Lower leg skin (tissue), 3 donors: ENCODE measurements around the gene UPK1B.

Experiments
- POLR2A ChIP-seq, 2 donors: fragments of 450-650 bp; IDR thresholded peaks; one replicate each; pipeline ENCODE4 v1.6.1; 2016 to 2017; ENCODE audit warnings: antibody characterized with exemption in 2 of 2, mild to moderate bottlenecking in 1 of 2, moderate library complexity in 1 of 2
- TF ChIP-seq, protein P1 (sequence below), 3 donors: fragments of 450-650 bp; IDR thresholded peaks; one replicate each; pipeline ENCODE4 v1.5.1; 2016; ENCODE audit warnings: antibody characterized with exemption in 3 of 3, mild to moderate bottlenecking in 3 of 3, moderate library complexity in 2 of 3

DNA sequence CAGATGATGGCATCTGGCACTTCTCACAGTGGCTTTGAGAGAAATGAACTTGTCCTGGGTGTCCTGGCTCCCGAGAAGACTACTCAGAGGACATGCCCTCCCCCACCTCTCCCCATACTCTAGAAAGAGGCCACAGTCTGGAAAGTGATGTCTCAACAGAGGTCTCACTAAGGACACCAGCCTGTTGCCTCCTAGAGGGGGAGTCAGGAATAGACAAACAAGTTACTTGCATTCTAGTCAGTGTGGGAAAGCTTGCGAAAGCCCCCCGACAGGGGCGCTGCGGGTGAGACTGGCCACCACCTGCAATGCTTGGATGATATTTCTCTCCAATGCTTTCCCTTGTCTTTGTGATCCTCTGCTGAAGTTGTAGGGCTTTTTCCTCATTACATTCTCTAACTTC is 50.1 kb downstream of the UPK1B start:
- TF ChIP-seq, protein P1, sequence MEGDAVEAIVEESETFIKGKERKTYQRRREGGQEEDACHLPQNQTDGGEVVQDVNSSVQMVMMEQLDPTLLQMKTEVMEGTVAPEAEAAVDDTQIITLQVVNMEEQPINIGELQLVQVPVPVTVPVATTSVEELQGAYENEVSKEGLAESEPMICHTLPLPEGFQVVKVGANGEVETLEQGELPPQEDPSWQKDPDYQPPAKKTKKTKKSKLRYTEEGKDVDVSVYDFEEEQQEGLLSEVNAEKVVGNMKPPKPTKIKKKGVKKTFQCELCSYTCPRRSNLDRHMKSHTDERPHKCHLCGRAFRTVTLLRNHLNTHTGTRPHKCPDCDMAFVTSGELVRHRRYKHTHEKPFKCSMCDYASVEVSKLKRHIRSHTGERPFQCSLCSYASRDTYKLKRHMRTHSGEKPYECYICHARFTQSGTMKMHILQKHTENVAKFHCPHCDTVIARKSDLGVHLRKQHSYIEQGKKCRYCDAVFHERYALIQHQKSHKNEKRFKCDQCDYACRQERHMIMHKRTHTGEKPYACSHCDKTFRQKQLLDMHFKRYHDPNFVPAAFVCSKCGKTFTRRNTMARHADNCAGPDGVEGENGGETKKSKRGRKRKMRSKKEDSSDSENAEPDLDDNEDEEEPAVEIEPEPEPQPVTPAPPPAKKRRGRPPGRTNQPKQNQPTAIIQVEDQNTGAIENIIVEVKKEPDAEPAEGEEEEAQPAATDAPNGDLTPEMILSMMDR (IDR thresholded peaks at IDR 0.05) = no peak
- TF ChIP-seq POLR2A (IDR thresholded peaks at IDR 0.05) = no peak
